RPMI7951 (cell line): Measurements from ENCODE around the gene GPR27. TPM values are rescaled to one million over a fixed set of nuclear protein-coding genes. Genes with fewer than 3 reads are reported as not detected.

ENCODE experiments used
- DNase-seq: peaks from one replicate; pipeline ENCODE4 v3.0.0-alpha.2; 2012; ENCODE audit warnings: low read depth
- total RNA-seq: library from RNA; depleted of rRNA; stranded (reverse); fragments of >200 nt; shearing (Covaris generic); gene quantifications from 2 replicates; pipeline ENCODE4 v1.2.3, GENCODE V29; 2014

GPR27 gene
- total RNA-seq, 1 experiment from 2014 or later: not detected

GRCh38 chr3:71732637-71733036 lies 21.0 kb upstream of the GPR27 start:
- DNase-seq: no peak

GRCh38 chr3:71733319-71733718 lies 20.3 kb upstream of the GPR27 start:
- DNase-seq: no peak

- no peak for DNase-seq
Observed at GRCh38 chr3:71734881-71735280, 18.8 kb upstream of the GPR27 start.

- no peak for DNase-seq
Observed at GRCh38 chr3:71742621-71743020, 11.0 kb upstream of the GPR27 start.

GRCh38 chr3:71744738-71745137 lies 8.9 kb upstream of the GPR27 start:
- no peak for DNase-seq

GRCh38 chr3:71751602-71752001 lies 2.1 kb upstream of the GPR27 start:
- DNase-seq: no peak

GRCh38 chr3:71752831-71753700 lies 589 bp upstream of the GPR27 start:
- DNase-seq: no peak

GRCh38 chr3:71754610-71755253 lies 1.1 kb downstream of the GPR27 start:
- DNase-seq: no peak

GRCh38 chr3:71758091-71758490 lies 4.4 kb downstream of the GPR27 start:
- no peak for DNase-seq

GRCh38 chr3:71759401-71759800 lies 5.7 kb downstream of the GPR27 start:
- no peak for DNase-seq

- no peak for DNase-seq
Observed at GRCh38 chr3:71760140-71760539, 6.5 kb downstream of the GPR27 start.

- no peak for DNase-seq
Observed at GRCh38 chr3:71763426-71763825, 9.8 kb downstream of the GPR27 start.

GRCh38 chr3:71771126-71771525 lies 17.5 kb downstream of the GPR27 start:
- DNase-seq: no peak

- no peak for DNase-seq
Observed at GRCh38 chr3:71771884-71772283, 18.2 kb downstream of the GPR27 start.

GRCh38 chr3:71776538-71776937 lies 22.9 kb downstream of the GPR27 start:
- no peak for DNase-seq

- no peak for DNase-seq
Observed at GRCh38 chr3:71778353-71778752, 24.7 kb downstream of the GPR27 start.

GRCh38 chr3:71779674-71780377 lies 26.2 kb downstream of the GPR27 start:
- DNase-seq: no peak

- no peak for DNase-seq
Observed at GRCh38 chr3:71780430-71780829, 26.8 kb downstream of the GPR27 start.

GRCh38 chr3:71783152-71783551 lies 29.5 kb downstream of the GPR27 start:
- no peak for DNase-seq

GRCh38 chr3:71784201-71784913 lies 30.7 kb downstream of the GPR27 start:
- DNase-seq: no peak

- DNase-seq: no peak
Observed at GRCh38 chr3:71784914-71785531, 31.4 kb downstream of the GPR27 start, which contains the start of gene PROK2. PROK2 (minus strand) TSS chr3:71785148; CDS start chr3:71785052, 96 bp downstream.
